Hepatocyte (in vitro differentiated cells): ENCODE data around the gene TIMM22. TPM values are rescaled to one million over a fixed set of nuclear protein-coding genes. Genes with fewer than 3 reads are reported as not detected.

Experiments
- DNase-seq: peaks from one replicate; pipeline ENCODE4 v3.0.0-alpha.2; 2016; ENCODE audit warnings: low spot score
- H2AFZ ChIP-seq: fragments of 200-600 bp; sonication (generic); 2 replicates; pipeline ENCODE4 v1.6.0; 2016; ENCODE audit warnings: antibody characterized with exemption, mild to moderate bottlenecking
- H3K27ac ChIP-seq: fragments of 200-600 bp; sonication (generic); 2 replicates; pipeline ENCODE4 v1.5.1; 2016; ENCODE audit warnings: mild to moderate bottlenecking
- H3K27me3 ChIP-seq: fragments of 200-600 bp; sonication (generic); 2 replicates; pipeline ENCODE4 v1.6.1; 2016
- H3K36me3 ChIP-seq: fragments of 200-600 bp; sonication (generic); replicated peaks from 2 replicates; pipeline ENCODE4 v1.5.1; 2016; ENCODE audit warnings: low read depth; ENCODE audit not compliant: insufficient read depth
- H3K4me1 ChIP-seq: fragments of 200-600 bp; sonication (generic); 2 replicates; pipeline ENCODE4 v1.5.1; 2016; ENCODE audit warnings: mild to moderate bottlenecking, moderate library complexity; ENCODE audit not compliant: insufficient read depth
- H3K4me2 ChIP-seq: fragments of 200-600 bp; sonication (generic); 2 replicates; pipeline ENCODE4 v1.6.0; 2016
- H3K4me3 ChIP-seq: fragments of 200-600 bp; sonication (generic); 2 replicates; pipeline ENCODE4 v1.5.1; 2016; ENCODE audit warnings: mild to moderate bottlenecking
- H3K79me2 ChIP-seq: fragments of 200-600 bp; sonication (generic); 2 replicates; pipeline ENCODE4 v1.6.0; 2017; ENCODE audit warnings: mild to moderate bottlenecking
- H3K9me2 ChIP-seq: fragments of 200-600 bp; sonication (generic); replicated peaks from 2 replicates; pipeline ENCODE4 v1.6.0; 2017; ENCODE audit warnings: mild to moderate bottlenecking; ENCODE audit not compliant: insufficient read depth
- H3K9me3 ChIP-seq: fragments of 200-600 bp; sonication (generic); 2 replicates; pipeline ENCODE4 v1.5.1; 2016; ENCODE audit warnings: low read depth, mild to moderate bottlenecking
- H4K20me1 ChIP-seq: fragments of 200-600 bp; sonication (generic); 2 replicates; pipeline ENCODE4 v1.6.0; 2016; ENCODE audit warnings: mild to moderate bottlenecking; ENCODE audit not compliant: insufficient read depth, poor library complexity, severe bottlenecking
- EZH2 ChIP-seq: fragments of 200-600 bp; sonication (generic); IDR thresholded peaks from 2 replicates; pipeline ENCODE4 v1.6.1; 2016; ENCODE audit warnings: antibody characterized with exemption, mild to moderate bottlenecking, borderline replicate concordance
- EZH2phosphoT487 ChIP-seq: fragments of 200-600 bp; sonication (generic); IDR thresholded peaks from one replicate; pipeline ENCODE4 v1.6.1; 2018; ENCODE audit warnings: antibody characterized with exemption, mild to moderate bottlenecking, low read depth, moderate library complexity; ENCODE audit not compliant: unreplicated experiment, severe bottlenecking
- WGBS: methylation state at CpG from one replicate; pipeline ENCODE4 v1.1.6; 2016; ENCODE audit warnings: low lambda C conversion rate; ENCODE audit errors: missing lambda C conversion rate; 5-methylcytosine and 5-hydroxymethylcytosine counted together
- polyA plus RNA-seq: library from polyadenylated mRNA; unstranded; fragments of >200 nt; fragmentation: Nextera tagmentation; extraction: Ambion mirVana; gene quantifications from 2 replicates; pipeline ENCODE4 v1.2.1, GENCODE V29; 2016
- total RNA-seq: library from RNA; depleted of rRNA; stranded (reverse); fragments of >200 nt; gene quantifications from 2 replicates; pipeline ENCODE4 v1.2.3, GENCODE V29; 2014
- TF ChIP-seq, protein P1 (sequence below): fragments of 200-600 bp; sonication (generic); IDR thresholded peaks from 2 replicates; pipeline ENCODE4 v1.5.1; 2016; ENCODE audit warnings: antibody characterized with exemption, mild to moderate bottlenecking; ENCODE audit not compliant: poor library complexity

The TIMM22 gene
- total and polyA plus RNA-seq, 2 experiments from 2014 or later: 16.7 to 18.4 TPM

DNA sequence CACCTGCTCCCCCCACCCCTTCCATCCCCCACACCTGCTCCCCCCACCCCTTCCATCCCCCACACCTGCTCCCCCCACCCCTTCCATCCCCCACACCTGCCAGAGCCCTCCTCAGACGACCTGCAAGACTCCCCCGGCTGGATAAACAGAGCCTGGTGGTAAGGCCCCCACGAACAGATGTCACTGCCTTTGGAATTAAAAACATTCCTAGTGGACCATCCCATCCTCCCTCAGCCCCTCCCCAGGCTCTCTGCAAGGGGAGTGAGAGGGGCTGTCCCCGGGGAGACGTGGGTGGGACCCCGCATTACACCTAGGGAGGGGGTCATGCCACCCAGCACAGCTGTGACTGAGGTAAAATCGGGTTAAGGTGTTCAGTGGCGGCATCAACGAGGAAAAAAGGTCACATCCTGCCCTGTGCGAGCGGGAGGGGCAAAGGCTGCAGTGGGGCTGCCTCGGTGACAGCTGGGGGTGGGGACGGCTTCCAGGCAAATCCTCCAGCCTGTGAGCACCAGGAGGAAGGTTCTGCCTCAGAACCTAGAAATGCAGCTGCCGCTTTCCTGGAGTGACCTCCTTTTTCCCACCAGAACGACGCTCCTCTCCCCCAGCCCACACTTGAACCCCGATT is 38.7 kb downstream of the TIMM22 start:
- no peak overlapping the region for H3K27ac ChIP-seq
- peaks cover 6% of the 10 kb centered on the region for H3K4me1 ChIP-seq
- H4K20me1 ChIP-seq: peaks cover 2% of the 10 kb centered on the region
- no peak for DNase-seq
- H3K9me2 ChIP-seq: no peaks in the 10 kb centered on the region
- H3K9me3 ChIP-seq: no peaks in the 10 kb centered on the region
- H2AFZ ChIP-seq: no peak overlapping the region
- no peak overlapping the region for H3K4me3 ChIP-seq
- WGBS: 69% methylated on average over 13 of the region's 17 CpGs
- no peak for TF ChIP-seq EZH2
- no peak for TF ChIP-seq EZH2phosphoT487
- TF ChIP-seq, protein P1, sequence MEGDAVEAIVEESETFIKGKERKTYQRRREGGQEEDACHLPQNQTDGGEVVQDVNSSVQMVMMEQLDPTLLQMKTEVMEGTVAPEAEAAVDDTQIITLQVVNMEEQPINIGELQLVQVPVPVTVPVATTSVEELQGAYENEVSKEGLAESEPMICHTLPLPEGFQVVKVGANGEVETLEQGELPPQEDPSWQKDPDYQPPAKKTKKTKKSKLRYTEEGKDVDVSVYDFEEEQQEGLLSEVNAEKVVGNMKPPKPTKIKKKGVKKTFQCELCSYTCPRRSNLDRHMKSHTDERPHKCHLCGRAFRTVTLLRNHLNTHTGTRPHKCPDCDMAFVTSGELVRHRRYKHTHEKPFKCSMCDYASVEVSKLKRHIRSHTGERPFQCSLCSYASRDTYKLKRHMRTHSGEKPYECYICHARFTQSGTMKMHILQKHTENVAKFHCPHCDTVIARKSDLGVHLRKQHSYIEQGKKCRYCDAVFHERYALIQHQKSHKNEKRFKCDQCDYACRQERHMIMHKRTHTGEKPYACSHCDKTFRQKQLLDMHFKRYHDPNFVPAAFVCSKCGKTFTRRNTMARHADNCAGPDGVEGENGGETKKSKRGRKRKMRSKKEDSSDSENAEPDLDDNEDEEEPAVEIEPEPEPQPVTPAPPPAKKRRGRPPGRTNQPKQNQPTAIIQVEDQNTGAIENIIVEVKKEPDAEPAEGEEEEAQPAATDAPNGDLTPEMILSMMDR: no peak
- no peaks in the 10 kb centered on the region for H3K79me2 ChIP-seq
- no peaks in the 10 kb centered on the region for H3K36me3 ChIP-seq
- no peak overlapping the region for H3K4me2 ChIP-seq
- H3K27me3 ChIP-seq: no peaks in the 10 kb centered on the region

DNA sequence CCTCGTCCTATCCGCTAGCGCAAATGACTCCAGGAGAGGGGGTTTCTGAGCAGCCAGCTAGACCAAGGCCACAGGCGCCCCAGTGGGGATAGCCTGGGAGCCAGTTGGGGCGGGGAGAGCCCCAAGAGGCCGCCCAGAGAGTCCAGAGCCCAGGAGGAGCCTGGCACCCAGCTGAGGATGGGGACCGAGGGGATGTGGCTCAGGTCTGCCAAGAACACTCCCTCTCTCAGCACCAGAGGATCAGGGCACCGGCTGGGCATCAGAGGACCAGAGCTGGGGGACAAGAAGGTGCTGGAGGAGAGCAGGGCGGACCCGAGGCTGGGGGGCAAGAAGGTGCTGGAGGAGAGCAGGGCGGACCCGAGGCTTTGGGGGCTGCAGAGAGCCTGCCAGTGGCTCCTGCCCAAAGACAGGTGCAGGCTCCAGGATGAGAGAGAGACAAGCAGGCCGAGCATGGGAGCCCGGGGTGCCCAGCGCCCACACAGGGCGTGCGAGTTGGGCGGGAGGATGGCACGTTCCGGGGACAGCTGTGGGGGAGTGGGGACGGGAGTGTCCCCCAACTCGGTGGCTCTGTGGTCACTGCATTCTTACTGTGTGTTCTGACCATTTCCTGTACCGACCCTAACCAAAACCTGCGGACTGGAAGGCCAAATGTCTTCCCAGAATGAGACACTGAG is 39.4 kb downstream of the TIMM22 start:
- no peak overlapping the region for H3K4me2 ChIP-seq
- H3K9me2 ChIP-seq: no peaks in the 10 kb centered on the region
- no peak overlapping the region for H3K27ac ChIP-seq
- no peak for TF ChIP-seq EZH2phosphoT487
- 93% methylated on average over 24 of the region's 24 CpGs for WGBS
- no peaks in the 10 kb centered on the region for H3K27me3 ChIP-seq
- no peak for DNase-seq
- H3K36me3 ChIP-seq: no peaks in the 10 kb centered on the region
- peaks cover 2% of the 10 kb centered on the region for H4K20me1 ChIP-seq
- H3K4me1 ChIP-seq: peaks cover 6% of the 10 kb centered on the region
- no peaks in the 10 kb centered on the region for H3K9me3 ChIP-seq
- no peak overlapping the region for H2AFZ ChIP-seq
- H3K4me3 ChIP-seq: no peak overlapping the region
- no peaks in the 10 kb centered on the region for H3K79me2 ChIP-seq

DNA sequence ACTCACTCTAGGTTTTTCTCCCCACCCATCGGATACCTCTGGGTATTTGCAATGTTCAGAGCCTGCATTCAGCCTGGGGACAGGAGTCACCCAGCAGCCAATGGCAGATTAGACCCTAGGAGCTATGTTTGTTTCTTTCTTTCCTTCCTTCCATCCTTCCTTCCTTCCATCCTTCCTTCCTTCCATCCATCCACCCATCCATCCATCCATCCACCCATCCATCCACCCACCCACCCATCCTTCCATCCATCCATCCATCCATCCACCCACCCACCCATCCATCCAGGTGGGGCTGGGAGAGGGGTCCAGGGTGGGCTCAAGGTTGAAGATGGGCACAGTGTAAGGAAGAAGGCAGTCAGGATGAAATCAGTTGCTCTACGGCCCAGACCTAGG is 39.9 kb downstream of the TIMM22 start:
- Histone ChIP-seq H3K4me2 (no peak overlapping the region), H3K36me3 (no peaks in the 10 kb centered on the region)
- TF ChIP-seq EZH2phosphoT487 (no peak), EZH2 (no peak)

DNA sequence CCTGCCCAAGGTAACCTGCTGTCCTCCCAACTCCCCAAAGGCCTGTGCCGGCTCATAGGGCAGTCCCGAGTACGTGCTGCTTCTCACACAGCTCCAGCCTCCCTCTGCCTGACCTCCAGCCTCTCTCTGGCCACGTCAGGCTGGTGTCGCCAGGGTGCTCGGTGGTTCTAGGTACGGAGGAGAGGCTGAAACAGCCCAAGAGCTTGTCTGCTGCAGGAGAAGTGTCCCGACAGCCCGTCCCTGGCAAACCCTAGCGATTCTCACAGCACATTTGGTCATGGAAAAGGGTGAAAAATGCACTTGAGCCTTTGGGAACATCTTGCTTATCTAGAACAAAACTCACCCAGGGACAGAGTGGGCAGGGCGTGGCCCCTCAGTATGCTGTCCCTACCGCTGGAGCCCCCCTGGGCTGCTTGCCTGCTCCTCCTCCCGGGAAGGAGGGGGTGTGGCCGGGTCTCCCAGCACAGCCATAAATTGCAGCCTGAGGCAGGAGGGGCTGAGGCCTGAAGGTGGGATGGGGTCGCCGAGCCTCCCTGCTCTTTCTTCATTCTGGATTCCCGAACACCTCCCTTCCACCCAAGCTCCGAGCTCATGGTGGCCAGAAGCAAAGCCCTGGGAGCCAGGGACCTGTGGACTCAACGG is 40.4 kb downstream of the TIMM22 start:
- TF ChIP-seq, protein P1: no peak
- 83% methylated on average over 19 of the region's 19 CpGs for WGBS
- no peaks in the 10 kb centered on the region for H3K9me3 ChIP-seq
- no peak for DNase-seq
- no peaks in the 10 kb centered on the region for H3K9me2 ChIP-seq
- peaks cover 6% of the 10 kb centered on the region for H3K4me1 ChIP-seq
- H3K4me2 ChIP-seq: no peak overlapping the region
- H3K36me3 ChIP-seq: no peaks in the 10 kb centered on the region
- no peak overlapping the region for H3K27ac ChIP-seq
- peaks cover 2% of the 10 kb centered on the region for H4K20me1 ChIP-seq
- H3K79me2 ChIP-seq: no peaks in the 10 kb centered on the region
- no peak overlapping the region for H3K4me3 ChIP-seq
- no peaks in the 10 kb centered on the region for H3K27me3 ChIP-seq
- no peak overlapping the region for H2AFZ ChIP-seq

More for the DNA sequence above, 39.9 kb downstream of the TIMM22 start:
- Histone ChIP-seq H3K9me3 (no peaks in the 10 kb centered on the region), H2AFZ (no peak overlapping the region), H3K79me2 (no peaks in the 10 kb centered on the region), H3K4me3 (no peak overlapping the region), H3K4me1 (peaks cover 6% of the 10 kb centered on the region), H3K27ac (no peak overlapping the region), H3K9me2 (no peaks in the 10 kb centered on the region), H4K20me1 (peaks cover 2% of the 10 kb centered on the region), H3K27me3 (no peaks in the 10 kb centered on the region)
- no peak for DNase-seq
- WGBS: 96% methylated on average over 2 of the region's 2 CpGs
